Brain microvascular endothelial cell (primary cell): ENCODE data around the gene IL23R.

Experiments
- DNase-seq: peaks from one replicate; pipeline ENCODE4 v3.0.0-alpha.2; 2020
- H3K27ac ChIP-seq: fragments of 250-450 bp; sonication (Bioruptor Pico); 2 replicates; pipeline ENCODE4 v1.5.1; 2020; ENCODE audit warnings: mild to moderate bottlenecking, moderate library complexity
- H3K27me3 ChIP-seq: fragments of 250-450 bp; sonication (Bioruptor Pico); replicated peaks from 2 replicates; pipeline ENCODE4 v1.5.1; 2020; ENCODE audit warnings: mild to moderate bottlenecking
- H3K36me3 ChIP-seq: fragments of 250-450 bp; sonication (Bioruptor Pico); replicated peaks from 2 replicates; pipeline ENCODE4 v1.5.1; 2020; ENCODE audit warnings: mild to moderate bottlenecking
- H3K4me3 ChIP-seq: 2 replicates; pipeline ENCODE4 v1.5.1; 2011; ENCODE audit warnings: low read depth, mild to moderate bottlenecking, control low read depth, low read length, moderate library complexity
- CTCF ChIP-seq: IDR thresholded peaks from 2 replicates; pipeline ENCODE4 v1.5.1; 2011; ENCODE audit warnings: low read depth, mild to moderate bottlenecking, moderate library complexity, low read length, control low read depth, inconsistent platforms; ENCODE audit errors: missing control alignments
- in situ Hi-C: cut with HindIII; loops from 2 replicates; pipeline ENCODE4 v1.10.0; 2017; ENCODE audit warnings: low sequenced_read_pairs, low pct_ligation_motif_present

The IL23R gene

GRCh38 chr1:67262735-67263134 lies 96.5 kb downstream of the IL23R start:
- H3K36me3 ChIP-seq = no peaks in the 10 kb centered on the region
- no peak overlapping the region for H3K4me3 ChIP-seq
- no peaks in the 10 kb centered on the region for H3K27me3 ChIP-seq
- no peak for TF ChIP-seq CTCF
- no peak for DNase-seq
- in situ Hi-C loops = no loop called here
- H3K27ac ChIP-seq = no peak overlapping the region

- no peak for TF ChIP-seq CTCF
- Histone ChIP-seq H3K27me3 (no peaks in the 10 kb centered on the region), H3K36me3 (no peaks in the 10 kb centered on the region), H3K27ac (no peak overlapping the region), H3K4me3 (no peak overlapping the region)
- in situ Hi-C loops = no loop called here
- no peak for DNase-seq
Measured at GRCh38 chr1:67264152-67264551, 97.9 kb downstream of the IL23R start.

GRCh38 chr1:67264899-67265298 lies 98.6 kb downstream of the IL23R start:
- Histone ChIP-seq H3K36me3 (no peaks in the 10 kb centered on the region), H3K4me3 (no peak overlapping the region), H3K27ac (no peak overlapping the region), H3K27me3 (no peaks in the 10 kb centered on the region)
- no peak for DNase-seq
- TF ChIP-seq CTCF = no peak
- in situ Hi-C loops = no loop called here

GRCh38 chr1:67269061-67269460 lies 102.8 kb downstream of the IL23R start:
- H3K27me3 ChIP-seq = no peaks in the 10 kb centered on the region
- TF ChIP-seq CTCF = no peak
- H3K27ac ChIP-seq = no peak overlapping the region
- H3K4me3 ChIP-seq = no peak overlapping the region
- in situ Hi-C loops = no loop called here
- no peaks in the 10 kb centered on the region for H3K36me3 ChIP-seq
- no peak for DNase-seq

- in situ Hi-C loops = no loop called here
- DNase-seq = no peak
- no peak for TF ChIP-seq CTCF
- H3K4me3 ChIP-seq = no peak overlapping the region
- no peaks in the 10 kb centered on the region for H3K36me3 ChIP-seq
- no peak overlapping the region for H3K27ac ChIP-seq
- no peaks in the 10 kb centered on the region for H3K27me3 ChIP-seq
Measured at GRCh38 chr1:67270541-67270940, 104.3 kb downstream of the IL23R start.

GRCh38 chr1:67273591-67273990 lies 107.3 kb downstream of the IL23R start:
- DNase-seq = no peak

More at GRCh38 chr1:67273591-67273990, 107.3 kb downstream of the IL23R start:
- H3K4me3 ChIP-seq = no peak overlapping the region
- H3K36me3 ChIP-seq = no peaks in the 10 kb centered on the region
- no peaks in the 10 kb centered on the region for H3K27me3 ChIP-seq
- TF ChIP-seq CTCF = no peak
- no peak overlapping the region for H3K27ac ChIP-seq
- in situ Hi-C loops = no loop called here
